ENCODE results near the gene ANXA5. TPM values are rescaled to one million over a fixed set of nuclear protein-coding genes. Genes with fewer than 3 reads are reported as not detected.
"Not testable (repeated sequence)": the region's sequence is repeated elsewhere in the genome, so short reads cannot be mapped to it uniquely, and the experiment has no call there.

ANXA5 gene
- 332 and 349 TPM in 2 replicates for total RNA-seq (2014; rRNA removed; shearing (Covaris generic))
- polyA plus RNA-seq (2014; cell fraction: nucleus; rRNA removed): 165 and 175 TPM in 2 replicates

GRCh38 chr4:121696581-121697461 lies at the start of gene ANXA5:
Gene ANXA5 (minus strand): TSS chr4:121696980. CDS start chr4:121696589, 391 bp downstream.
- peak; percentile 82 for DNase-seq (ENCODE audit: extremely low read depth, low read depth)

GRCh38 chr4:121742794-121743193 lies 46.0 kb upstream of the ANXA5 start:
- DNase-seq (ENCODE audit: extremely low read depth, low read depth): no peak

- no peak for DNase-seq (ENCODE audit: extremely low read depth, low read depth)
These were observed 45.0 kb upstream of the ANXA5 start for GRCh38 chr4:121741751-121742150.

GRCh38 chr4:121740796-121741409 lies 44.1 kb upstream of the ANXA5 start:
- DNase-seq (ENCODE audit: extremely low read depth, low read depth): no peak

GRCh38 chr4:121739575-121739974 lies 42.8 kb upstream of the ANXA5 start:
- DNase-seq (ENCODE audit: extremely low read depth, low read depth): no peak

- DNase-seq (ENCODE audit: extremely low read depth, low read depth): no peak
These were observed 42.2 kb upstream of the ANXA5 start for GRCh38 chr4:121738780-121739535.

GRCh38 chr4:121737846-121738554 lies 41.2 kb upstream of the ANXA5 start:
- DNase-seq (ENCODE audit: extremely low read depth, low read depth): no peak

GRCh38 chr4:121736735-121737351 lies 40.1 kb upstream of the ANXA5 start:
- peak; percentile 50 for DNase-seq (ENCODE audit: extremely low read depth, low read depth)

- no peak for DNase-seq (ENCODE audit: extremely low read depth, low read depth)
These were observed 37.8 kb upstream of the ANXA5 start for GRCh38 chr4:121734571-121734970.

GRCh38 chr4:121733942-121734341 lies 37.2 kb upstream of the ANXA5 start:
- no peak for DNase-seq (ENCODE audit: extremely low read depth, low read depth)

- not testable (repeated sequence) for DNase-seq (ENCODE audit: extremely low read depth, low read depth)
These were observed 33.0 kb upstream of the ANXA5 start for GRCh38 chr4:121729753-121730152.

- DNase-seq (ENCODE audit: extremely low read depth, low read depth): no peak
These were observed 32.0 kb upstream of the ANXA5 start for GRCh38 chr4:121728798-121729226.

- DNase-seq (ENCODE audit: extremely low read depth, low read depth): no peak
These were observed 31.3 kb upstream of the ANXA5 start for GRCh38 chr4:121728066-121728465.

- DNase-seq (ENCODE audit: extremely low read depth, low read depth): peak; percentile 46
These were observed 30.0 kb upstream of the ANXA5 start for GRCh38 chr4:121726642-121727268.

GRCh38 chr4:121724671-121725070 lies 27.9 kb upstream of the ANXA5 start:
- DNase-seq (ENCODE audit: extremely low read depth, low read depth): no peak

- no peak for DNase-seq (ENCODE audit: extremely low read depth, low read depth)
These were observed 24.9 kb upstream of the ANXA5 start for GRCh38 chr4:121721700-121722099.

- no peak for DNase-seq (ENCODE audit: extremely low read depth, low read depth)
These were observed 23.3 kb upstream of the ANXA5 start for GRCh38 chr4:121720109-121720508.

- DNase-seq (ENCODE audit: extremely low read depth, low read depth): no peak
These were observed 21.0 kb upstream of the ANXA5 start for GRCh38 chr4:121717680-121718237.

- DNase-seq (ENCODE audit: extremely low read depth, low read depth): no peak
These were observed 17.8 kb upstream of the ANXA5 start for GRCh38 chr4:121714548-121714947.
